Right lung (tissue), 5 donors: ENCODE data around the gene TNRC6C. TPM values are rescaled to one million over a fixed set of nuclear protein-coding genes. Genes with fewer than 3 reads are reported as not detected.

ENCODE experiments used
- DNase-seq, 2 donors: peaks; one replicate each; pipeline ENCODE4 v3.0.0-alpha.2; 2013
- polyA plus RNA-seq, 5 donors: library from polyadenylated mRNA; unstranded; fragments of 120-200 nt; gene quantifications; one replicate each; pipeline versions ENCODE4 v1.2.1 to v1.2.3, GENCODE V29; 2013; ENCODE audit warnings: inconsistent platforms in 1 of 5, low replicate concordance in 1 of 5; ENCODE audit not compliant: insufficient read length in 5 of 5, insufficient read depth in 1 of 5

Gene TNRC6C
- polyA plus RNA-seq, 5 donors = 12.3 to 20.3 (median 14.1) TPM

DNA sequence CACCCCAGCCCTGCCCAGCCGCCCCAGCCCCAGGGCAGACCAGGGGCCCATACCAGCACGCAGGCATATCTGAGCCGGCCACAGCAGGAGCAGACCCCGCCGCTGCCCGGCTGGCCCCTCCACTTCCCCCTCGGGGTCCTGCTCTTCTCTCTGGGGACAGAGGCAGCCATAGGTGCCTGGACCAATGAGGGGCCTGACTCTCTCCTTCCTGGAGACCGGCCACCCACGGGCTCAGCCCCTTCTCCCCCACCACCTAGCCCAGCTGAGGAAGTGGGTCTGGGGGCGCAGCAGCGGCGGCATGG lies 166.3 kb downstream of the TNRC6C start:
- no peak for DNase-seq

DNA sequence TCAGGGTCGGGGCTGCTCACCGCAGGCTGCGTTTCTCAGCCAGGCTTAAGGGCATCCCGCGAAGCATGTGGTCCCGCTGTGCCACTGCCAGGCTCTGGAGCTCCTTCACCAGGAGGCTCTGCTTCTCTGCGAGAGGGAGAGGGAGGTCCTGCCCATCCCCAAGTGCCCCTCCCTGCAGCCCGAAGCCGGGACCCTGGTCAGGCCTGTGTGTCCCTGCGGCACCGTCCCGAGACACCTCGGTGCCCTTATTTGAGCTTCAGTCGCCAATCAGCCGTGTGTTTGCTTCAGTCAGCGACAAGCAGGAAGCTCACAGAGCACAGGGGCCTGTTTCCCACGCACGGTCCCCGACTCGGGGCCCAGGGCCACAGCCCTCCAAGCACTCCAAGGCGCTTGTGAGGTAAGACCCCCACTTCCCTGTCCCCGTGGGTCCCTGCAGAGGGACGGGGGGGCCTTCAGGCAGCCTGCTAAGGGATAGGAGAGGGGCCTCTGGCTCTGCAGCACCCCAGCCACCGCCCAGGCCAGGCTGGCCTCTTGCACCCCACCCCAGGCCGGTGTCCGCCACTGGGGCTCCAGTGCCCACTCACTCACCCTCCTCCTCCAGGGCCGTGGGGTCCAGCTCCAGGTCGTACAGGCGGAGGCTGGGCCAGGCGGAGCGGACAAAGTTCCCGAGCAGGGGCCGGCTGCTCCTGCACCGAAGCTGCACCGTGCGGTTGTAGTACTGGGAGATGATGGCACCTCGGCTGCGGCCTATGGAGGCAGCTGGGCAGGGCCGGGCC lies 166.8 kb downstream of the TNRC6C start:
- no peak for DNase-seq

DNA sequence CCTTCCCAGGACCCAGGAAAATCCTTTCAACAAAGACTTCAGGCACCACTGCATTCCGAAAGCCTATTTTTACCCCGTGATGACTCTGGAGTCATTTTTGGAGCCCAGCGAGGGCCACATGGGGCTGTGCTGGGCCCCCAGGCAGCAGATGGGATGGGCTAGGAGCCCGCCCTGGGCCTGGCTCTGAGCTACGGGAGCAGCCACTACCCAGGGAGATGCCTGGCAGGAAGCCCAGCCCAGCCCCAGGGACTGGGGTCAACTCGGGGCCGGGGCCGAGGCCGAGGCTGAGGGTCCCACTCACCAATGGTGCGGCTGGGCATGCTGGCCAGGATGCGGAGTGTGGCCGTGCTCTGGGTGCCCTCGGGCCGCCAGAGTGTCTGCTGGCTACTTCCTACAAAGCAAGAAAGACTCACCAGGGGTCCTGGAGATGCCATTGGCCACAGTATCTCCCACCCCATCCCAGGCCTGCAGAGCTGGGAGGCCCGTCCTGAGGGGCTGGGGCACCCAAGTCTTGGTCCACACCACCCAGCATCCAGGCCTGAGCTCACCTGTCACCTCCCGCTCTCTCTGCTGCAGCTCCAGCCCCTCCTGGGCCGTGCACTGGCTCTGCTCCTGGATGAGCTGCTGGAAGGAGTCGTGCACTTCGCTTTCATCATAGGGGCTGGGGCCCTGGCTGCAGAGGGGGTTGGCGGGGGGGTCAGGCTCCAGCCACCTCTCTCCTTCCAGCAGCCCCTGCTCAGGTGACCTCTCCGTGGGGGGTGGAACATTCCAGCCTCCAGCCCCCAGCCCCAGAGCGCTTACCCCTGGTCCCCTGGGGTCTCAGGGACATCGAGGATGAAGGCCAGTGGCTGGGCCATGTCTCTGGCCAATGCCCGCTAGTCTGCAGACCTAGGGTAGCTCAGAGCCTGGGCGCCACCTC lies 167.7 kb downstream of the TNRC6C start:
- no peak for DNase-seq

DNA sequence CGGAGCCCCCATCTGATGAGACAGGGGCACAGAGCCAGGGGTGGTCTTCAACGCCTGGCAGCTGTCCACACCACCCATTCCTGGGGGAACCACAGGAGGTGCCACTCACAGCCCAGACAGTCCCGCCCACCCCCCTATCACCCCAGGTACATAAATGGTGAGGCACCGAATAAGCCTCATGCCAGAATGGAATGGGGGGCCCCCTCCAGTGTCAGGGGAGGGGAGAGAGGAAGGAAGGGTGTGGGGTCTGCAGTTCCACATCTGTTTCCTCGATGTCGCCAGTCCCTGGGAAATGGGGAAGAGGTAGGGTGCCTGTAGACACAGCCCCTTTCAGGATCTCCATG lies 168.4 kb downstream of the TNRC6C start:
- DNase-seq = no peak

DNA sequence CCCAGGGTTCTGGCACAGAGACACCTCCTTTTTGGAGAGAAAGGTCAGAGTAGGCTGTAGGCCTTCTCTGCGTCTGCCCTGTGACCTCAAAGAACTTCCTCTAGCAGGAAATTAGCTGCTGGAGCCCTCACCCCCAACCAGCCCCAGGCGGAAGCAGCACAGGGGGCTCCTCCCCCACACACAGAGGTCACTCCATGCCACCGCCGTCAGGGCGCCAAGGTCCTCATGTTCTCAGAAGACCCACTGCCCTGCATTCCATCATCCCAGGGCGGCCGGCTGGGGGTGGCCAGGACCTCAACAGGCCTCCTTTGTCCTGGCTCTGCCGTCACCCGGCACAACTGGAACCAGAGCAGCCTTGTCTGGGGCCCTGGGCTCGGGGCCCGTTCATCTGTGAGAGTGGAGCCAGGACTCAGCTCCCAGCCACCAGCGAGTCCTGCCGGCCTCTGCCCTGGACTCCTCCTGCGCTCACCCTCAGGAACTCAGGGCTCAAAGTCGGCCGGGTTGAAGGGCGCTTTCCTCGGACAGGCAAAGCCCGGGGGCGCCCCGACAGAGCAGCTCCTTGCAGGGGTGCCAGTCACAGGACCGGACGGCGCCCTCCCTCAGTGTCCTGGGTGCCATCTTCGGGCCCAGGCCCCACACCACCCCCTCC lies 168.9 kb downstream of the TNRC6C start:
- DNase-seq = no peak

DNA sequence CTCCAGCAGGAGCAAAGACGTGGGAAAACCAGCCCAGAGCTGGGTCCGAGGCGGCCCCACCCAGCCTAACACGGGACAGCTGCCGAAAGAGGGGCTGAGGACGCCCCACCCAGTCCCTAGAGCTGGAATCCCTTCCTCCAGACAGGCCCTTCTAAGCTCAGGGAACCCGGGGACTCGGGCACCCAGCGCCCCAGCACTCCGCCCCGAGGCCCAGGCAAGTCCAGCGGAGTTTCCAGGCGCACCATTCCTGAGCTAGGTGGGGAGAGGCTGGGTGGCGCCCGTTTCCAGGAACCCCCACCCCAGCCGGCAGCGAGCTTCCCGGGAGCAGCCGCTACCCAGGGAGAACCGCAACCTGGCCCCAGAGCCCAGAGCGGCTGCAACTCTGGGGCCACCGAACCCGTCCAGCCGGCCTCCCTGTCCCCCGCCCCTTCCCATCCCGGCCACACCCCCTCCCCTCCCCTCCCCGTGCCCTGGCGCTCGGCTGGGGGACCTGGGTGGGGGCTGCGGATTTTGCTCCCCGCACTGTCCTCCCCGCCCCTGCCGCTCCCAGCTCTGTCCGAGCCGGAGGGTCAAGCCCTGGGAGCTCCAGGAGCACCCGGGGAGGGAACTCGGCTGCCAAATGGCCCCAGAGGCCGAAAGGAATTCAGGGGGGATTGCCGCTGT lies 169.5 kb downstream of the TNRC6C start:
- no peak for DNase-seq

DNA sequence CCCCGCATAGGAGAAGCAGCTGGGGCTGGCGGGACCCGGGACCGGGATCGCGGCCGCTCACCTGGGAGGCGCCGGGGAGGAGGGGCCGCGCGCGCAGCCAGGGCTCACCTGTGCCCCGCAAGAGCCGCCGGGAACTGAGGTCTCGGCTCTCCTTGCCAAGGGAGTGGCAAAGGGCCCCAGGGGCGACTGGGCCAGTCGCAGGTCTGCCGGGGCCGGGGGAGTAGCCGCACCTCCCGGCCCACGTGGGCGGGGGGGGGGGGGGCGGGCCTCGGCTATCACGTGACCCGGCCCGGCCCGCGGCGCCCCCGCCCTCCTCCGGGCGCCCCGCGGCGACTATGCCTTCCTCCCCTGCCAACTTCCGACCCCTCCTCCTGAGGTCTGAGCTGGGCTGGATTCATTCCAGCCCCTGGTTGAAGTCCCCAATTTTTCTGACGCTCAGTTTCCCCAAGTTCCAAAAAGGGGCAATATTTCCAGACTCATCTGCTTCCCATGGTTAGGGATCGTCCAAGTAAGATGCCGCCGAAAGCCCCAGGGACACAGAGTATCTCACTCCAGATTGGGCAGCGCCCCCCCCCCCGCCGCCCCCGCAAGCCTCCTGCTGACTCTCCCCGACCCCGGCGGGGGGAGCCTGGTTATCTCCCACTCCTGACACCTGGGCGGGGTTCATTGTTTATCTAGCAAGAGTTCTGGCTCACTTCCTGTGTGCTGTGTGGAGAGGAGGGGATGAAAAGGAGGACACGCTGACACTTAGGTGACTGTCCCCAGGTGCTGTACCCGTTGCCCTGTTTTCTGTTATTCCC lies 170.2 kb downstream of the TNRC6C start, which contains the start of gene TMC6:
TSS of gene TMC6 (minus strand) at position 205 of the 800 bp plus-strand sequence. CDS start 1,923 bp downstream, outside the sequence.
- peak in 1 of 2 donors; percentile 57 for DNase-seq

DNA sequence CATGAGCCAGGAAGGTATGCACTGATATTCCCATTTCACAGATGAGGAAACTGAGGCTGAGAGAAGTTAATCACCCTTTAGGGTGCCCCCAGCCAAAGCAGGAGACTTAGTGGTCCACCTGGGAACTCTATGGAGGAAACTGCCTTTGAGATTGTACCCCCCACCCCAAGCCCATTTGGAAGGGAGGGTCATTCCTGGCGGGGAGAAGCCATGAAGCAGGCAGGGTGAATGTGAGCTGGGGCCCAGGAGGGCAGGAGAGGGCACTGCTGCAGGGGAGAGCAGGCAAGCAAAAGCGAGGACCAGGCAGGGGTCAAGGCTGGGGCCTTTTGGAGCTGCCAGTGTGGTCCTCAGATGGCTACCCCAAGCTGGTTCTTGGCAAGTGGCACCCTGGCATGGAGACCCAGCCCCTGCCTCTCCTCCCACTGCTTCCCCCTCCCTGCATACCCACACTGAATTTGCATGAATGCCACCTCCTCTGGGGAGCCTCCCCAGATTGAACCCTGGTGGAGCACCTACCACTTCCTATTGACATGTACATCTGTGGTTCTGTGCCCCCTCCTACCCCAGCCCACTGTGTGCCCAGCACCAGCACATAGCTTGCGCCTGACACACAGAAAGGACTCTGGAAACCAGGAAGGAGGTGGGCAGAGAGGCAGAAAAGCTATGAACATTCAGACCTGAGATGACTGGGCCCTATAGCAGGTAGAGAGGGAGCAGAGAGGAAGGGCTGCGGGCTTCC lies 171.0 kb downstream of the TNRC6C start:
- no peak for DNase-seq

DNA sequence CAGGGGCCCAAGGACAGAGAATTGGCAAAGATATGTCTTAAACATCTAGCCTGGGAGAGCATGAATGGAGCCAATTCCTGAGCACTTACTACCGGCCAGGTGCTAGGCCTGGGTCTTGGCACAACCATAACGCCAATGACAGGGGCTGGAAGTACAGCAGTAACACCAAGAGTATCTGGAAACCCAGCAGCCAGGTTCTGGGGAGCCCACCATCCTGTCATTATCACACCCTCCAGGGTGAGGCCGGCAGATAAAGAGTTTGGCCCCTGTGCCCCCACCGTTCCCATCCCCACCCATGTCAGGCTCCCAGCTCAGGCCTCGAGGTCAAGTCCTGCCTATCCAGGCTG lies 171.6 kb downstream of the TNRC6C start:
- no peak for DNase-seq

DNA sequence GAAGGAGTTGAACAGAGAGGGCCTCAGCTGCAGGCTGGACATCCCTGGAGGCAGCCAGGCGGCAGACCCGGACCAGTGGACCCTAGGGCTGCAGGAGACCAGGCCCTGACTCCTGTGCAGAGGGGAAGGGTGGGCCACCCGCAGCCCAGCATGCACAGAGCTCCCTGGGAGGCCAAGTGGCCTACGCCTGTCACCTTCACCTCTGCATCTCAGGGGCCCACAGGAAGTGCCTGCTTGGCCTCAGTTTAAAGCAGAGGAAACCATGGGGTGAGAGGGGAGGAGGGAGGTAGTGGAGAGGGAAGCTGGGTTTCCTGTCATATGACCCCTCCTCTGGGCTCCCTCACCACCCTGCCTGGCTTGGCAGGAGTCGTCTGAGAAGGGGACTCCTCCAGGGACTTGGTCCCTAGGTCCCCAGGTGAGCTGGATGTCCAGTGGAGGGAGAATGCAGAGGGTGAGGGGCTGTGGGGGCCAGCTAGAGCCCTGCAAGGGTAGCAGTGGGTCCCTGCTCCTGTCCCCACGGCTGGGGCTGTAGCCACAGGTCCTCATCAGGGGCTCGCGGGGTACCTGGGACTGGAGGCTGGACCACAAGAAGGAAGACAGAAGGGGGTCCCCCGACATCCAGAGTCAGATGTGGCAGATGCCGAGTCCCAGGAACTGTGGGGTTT lies 172.1 kb downstream of the TNRC6C start, which contains the start of gene TMC8:
TSS of gene TMC8 (plus strand) at position 335 of the 665 bp plus-strand sequence. CDS start 818 bp downstream, outside the sequence.
- DNase-seq = no peak

DNA sequence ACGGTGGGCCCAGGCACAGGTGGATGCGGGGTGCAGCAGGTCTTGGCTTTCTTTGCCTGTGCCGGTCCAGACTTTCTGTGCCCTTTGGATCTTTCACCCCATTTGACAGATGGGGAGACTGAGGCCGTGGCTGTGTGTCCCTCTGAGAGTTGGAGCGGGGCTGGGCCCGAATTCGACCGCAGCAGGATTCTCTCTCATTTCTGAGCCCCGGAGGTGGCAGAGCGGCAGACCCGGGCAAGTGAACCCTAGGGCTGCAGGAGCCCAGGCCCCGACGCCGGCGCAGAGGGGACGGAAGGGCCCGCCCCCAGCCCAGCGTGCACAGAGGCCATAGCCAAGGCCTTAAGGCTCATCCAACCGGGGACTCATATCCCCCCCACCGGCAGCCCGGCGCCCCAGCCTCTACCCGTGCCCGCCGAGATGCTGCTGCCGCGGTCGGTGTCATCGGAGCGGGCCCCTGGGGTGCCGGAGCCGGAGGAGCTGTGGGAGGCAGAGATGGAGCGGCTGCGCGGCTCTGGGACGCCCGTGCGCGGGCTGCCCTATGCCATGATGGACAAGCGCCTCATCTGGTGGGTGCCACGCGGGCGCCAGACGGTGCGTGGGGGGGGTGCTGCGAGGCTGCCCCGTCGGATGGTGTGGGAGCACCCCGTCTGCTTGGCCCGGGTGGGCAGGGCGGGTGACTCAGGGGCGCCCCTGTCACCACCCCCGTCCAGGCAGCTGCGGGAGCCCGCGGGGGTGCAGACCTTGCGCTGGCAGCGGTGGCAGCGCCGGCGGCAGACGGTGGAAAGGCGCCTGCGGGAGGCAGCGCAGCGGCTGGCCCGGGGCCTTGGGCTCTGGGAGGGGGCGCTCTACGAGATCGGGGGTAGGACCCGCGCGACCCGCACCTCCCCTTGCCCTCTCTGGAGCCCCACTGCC lies 172.9 kb downstream of the TNRC6C start:
- no peak for DNase-seq

DNA sequence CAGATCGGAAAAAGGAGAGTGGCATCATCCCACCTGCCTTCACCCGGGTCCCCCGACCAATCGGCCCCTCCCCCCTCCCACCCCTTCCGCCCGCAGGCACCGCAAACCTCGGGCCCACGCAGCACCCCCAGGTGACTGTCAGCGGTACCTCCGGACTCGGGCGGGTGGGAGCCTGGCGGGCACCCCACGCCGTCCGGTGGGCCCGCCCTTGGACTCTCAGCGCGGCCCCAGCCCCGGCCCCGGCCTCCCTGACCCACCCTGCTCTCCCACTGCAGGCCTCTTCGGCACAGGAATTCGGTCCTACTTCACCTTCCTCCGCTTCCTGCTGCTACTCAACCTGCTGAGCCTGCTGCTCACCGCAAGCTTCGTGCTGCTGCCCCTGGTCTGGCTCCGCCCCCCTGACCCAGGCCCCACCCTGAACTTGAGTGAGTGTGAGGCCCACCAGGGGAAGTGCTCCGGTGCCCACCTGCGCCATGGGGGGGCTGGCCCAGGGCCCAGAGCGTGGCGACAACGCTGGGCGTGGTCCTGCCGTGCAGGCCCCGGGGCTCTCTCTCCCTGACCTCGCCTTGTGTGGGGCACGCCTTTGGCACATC lies 173.7 kb downstream of the TNRC6C start:
- peak; percentile 65 to 72 for DNase-seq

DNA sequence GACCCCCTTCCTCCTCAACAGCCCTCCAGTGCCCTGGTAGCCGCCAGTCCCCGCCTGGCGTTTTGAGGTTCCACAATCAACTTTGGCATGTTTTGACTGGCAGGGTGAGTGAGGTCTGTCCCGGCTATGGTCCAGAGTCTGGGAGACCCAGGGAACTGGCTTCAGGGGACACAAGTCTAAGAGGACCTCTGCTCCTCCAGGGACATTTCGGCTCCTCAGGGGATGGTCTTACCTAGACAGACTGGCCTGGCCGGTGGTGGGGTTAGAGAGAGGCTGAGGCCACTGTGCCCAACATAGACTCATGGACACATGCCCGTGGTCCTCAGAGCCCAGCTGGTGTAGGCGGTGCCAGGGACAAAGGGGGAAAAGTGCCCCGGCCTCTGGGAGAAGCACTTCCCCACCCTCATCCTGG lies 174.3 kb downstream of the TNRC6C start:
- no peak for DNase-seq

DNA sequence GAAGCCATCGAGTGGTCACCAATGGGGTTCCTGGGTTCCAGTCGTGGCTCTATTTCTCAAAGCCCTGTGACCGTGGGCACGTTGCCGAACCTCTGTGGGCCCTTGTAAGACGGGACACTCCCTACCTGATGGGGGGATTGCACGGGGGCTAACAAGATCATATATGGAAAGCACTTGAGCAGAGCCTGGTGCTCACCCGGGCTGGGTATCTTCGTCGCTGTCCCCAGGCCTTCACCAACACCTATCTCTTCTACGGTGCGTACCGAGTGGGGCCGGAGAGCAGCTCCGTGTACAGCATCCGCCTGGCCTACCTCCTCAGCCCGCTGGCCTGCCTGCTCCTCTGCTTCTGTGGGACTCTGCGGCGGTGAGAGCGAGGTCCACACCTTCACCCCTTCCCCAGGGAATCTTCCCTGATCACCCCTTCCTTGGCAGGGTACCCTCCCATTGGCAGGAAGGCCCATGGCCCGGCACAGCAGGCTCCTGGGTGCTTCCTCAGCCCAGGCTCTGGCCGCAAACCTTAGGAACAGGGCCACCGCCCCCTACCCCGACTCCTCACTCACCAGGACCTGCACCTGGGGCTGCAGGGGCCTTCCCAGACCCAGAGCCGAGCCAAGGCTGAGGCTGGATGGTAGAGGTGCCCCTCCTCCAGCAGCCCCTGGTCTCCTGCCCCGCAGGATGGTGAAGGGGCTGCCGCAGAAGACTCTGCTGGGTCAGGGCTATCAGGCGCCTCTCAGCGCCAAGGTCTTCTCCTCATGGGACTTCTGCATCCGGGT lies 174.9 kb downstream of the TNRC6C start:
- DNase-seq = no peak

DNA sequence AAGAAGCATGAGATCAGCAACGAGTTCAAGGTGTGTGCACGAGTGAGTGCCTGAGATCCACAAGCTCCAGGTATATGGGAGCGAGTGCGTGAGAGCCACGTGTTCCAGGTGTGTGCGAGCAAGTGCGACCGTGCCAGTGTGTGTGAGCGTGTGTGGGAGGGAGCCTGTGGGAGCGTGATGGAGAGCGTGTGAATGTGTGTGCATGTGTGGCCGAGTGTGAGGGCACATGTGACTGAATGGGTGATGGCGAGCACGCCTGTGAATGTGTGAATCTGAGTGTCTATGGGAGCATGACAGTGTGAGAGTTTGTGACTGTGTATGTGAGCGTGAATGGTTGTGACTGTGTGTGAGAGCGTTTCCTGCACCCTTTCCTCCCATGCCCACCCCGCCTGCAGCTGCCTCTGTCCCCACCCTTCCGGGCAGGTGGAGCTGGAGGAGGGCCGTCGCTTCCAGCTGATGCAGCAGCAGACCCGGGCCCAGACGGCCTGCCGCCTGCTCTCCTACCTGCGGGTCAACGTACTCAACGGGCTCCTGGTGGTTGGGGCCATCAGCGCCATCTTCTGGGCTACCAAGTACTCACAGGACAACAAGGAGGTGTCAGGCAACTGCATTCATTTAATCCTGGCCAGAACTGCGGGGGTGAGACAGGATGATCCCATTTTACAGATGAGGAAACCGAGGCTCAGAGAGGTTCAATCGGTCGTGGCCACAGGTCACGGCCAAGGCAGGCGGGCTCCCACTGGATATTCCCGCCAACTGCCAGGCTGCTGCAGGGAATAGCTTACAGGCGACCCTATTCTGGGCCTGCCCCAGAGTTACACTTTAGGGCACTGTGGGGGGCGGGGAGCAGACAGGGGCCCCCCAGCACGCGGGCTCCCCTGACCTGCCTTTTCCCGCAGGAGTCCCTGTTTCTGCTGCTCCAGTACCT lies 175.7 kb downstream of the TNRC6C start:
- DNase-seq = no peak

DNA sequence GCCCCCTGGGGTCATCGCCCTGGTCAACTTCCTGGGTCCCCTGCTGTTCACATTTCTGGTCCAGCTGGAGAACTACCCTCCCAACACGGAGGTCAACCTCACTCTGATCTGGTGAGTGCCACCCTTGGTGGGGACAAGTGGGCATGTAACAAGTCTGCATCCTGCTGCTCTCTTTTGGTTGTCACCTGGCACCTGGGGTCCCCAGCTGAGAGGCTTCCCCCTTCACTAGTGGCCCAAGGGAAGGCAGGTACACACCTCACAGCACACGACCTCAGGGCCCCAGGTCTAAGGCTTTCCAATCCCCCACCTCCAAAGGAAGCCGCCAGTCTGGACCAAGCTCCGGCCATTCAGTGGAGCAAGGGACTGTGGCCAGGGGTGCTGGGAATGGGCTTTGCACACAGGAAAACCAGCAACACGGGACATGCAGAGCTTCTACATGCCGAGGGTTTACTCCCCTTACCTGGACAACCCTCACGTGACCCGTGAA lies 176.4 kb downstream of the TNRC6C start:
- no peak for DNase-seq
